Stimulated activated CD8-positive, alpha-beta memory T cell treated with anti-CD3 and anti-CD28 coated beads, Interleukin-12 subunit alpha, Interleukin-12 subunit beta, amount 100 ng/mL, for 4 hours (primary cell): Measurements from ENCODE around the gene NEK7.

Source experiments
- DNase-seq: peaks from one replicate; pipeline ENCODE4 v3.0.0-alpha.2; 2020; ENCODE audit warnings: low read depth

NEK7 gene

DNA sequence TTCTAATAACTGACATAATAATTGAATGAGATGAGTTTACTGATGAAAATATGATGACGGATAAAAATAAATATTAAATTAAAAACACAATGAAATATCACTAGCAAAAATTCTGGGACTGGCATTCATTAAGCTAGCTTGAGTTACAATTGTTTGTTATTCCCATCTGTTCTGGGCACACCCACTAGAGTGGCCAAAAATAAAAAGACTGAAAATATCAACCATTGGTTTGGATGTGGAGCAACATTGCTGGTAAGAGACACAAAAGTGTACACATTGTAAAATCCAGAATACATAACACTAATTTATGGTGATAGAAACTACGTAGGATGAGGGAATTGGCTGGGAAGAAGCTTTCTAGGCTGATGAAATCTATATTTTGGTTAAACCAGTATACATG is 9.6 kb upstream of the NEK7 start:
- DNase-seq, result no peak

DNA sequence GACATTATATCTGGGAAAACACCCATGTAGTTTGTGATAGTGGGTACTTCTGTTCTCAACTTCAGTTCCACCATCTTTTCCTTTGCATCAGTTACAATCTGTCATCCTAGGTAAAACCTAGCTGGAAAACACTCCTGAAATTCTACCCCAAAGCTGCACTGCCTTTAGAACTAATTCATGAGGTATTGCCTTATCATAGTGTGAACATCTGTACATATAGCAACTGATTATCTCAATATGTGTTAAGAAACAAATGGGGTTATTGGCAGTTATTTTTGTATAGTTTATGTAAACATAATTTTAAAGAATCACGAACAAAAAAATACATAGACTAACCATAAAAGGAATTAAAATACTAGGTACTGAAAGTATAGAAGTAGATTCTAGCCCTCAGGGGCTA is 6.4 kb upstream of the NEK7 start:
- no peak for DNase-seq

DNA sequence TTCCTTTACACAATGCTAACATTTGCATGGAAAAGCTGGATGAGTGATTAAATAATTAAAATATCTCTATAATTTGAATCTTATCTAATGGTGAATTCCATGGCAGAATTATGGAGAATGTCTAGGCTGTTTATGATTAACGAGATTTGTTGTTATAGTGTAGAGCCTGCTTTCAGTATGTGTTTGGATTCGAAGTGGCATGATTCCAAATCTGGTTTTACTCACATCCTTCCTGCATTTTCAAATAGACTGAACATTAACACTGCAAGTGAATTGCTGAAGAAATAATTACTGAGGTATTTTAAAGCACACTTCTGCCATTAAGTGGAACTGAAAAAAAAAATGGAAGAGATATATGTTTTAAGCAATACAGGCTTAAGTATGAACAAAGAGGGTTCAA is 5.1 kb upstream of the NEK7 start:
- DNase-seq, result no peak

DNA sequence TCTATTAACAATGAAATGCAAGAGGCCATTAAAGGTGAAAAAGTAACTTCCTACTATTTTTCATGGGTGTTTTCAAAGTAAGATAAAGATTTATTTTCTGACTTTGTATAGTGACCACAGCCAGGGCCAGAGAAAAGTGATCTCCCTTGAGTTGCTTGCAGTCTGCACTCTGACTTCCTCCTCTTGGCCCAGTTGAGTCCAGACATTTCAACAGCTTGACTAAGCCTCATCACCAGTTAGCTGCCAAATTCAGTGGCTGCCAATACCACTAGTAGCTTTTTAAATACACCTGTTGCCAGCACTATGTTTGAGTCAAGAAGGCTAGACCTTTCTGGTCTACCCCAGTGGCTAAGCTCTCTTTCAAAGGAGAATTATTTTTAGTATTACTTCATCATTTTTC is 3.7 kb upstream of the NEK7 start:
- DNase-seq, result no peak

GRCh38 chr1:198153804-198154203 is 3.0 kb upstream of the NEK7 start:
- no peak for DNase-seq

GRCh38 chr1:198155253-198155652 is 1.5 kb upstream of the NEK7 start:
- DNase-seq, result no peak

GRCh38 chr1:198156111-198156744 is 570 bp upstream of the NEK7 start:
- DNase-seq, result peak; percentile 52

- DNase-seq, result peak; percentile 64
These were observed 546 bp downstream of the NEK7 start for GRCh38 chr1:198157241-198157846.

GRCh38 chr1:198157847-198158725 is 1.3 kb downstream of the NEK7 start:
- DNase-seq, result no peak

GRCh38 chr1:198158735-198159589 is 2.2 kb downstream of the NEK7 start:
- peak; percentile 77 for DNase-seq

DNA sequence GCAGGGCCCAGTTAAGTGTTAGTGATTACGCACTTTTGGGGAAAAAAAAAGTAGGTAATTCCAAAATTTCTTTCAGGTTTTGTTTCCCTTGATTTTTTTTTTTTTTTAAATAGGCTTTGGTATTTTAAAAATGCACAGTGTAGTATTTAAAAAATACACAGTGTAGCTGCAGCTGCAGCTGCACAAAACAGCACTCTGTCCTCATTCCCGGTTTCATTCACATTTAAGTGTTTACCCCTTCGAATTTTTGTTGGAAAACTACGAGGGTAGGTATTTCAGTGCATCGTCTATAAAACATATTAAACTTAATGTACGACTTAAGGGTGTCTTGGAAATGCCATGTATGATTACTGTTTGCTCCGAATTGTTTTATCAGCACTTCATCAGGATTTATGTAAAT is 3.4 kb downstream of the NEK7 start:
- DNase-seq, result no peak

- no peak for DNase-seq
These were observed 4.3 kb downstream of the NEK7 start for GRCh38 chr1:198160946-198161614.

DNA sequence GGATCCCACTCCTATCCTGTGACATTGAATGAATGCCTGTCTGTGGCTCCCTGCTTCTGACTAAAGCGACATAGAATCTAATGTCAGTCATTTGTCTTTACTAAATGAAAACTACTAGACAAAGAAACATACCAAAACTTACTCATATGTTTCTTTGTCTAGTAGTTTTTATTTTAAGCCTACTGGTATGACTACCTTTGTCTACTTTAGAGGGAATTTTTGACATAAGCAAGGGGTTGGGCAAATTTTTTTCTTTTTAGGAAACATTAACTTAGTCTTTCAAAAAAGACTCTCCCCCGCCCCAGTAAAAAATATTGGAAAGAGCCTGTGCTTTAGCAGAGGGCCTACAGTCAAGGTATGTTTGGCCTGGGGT is 4.9 kb downstream of the NEK7 start:
- no peak for DNase-seq

- DNase-seq, result no peak
These were observed 5.4 kb downstream of the NEK7 start for GRCh38 chr1:198162091-198162767.

DNA sequence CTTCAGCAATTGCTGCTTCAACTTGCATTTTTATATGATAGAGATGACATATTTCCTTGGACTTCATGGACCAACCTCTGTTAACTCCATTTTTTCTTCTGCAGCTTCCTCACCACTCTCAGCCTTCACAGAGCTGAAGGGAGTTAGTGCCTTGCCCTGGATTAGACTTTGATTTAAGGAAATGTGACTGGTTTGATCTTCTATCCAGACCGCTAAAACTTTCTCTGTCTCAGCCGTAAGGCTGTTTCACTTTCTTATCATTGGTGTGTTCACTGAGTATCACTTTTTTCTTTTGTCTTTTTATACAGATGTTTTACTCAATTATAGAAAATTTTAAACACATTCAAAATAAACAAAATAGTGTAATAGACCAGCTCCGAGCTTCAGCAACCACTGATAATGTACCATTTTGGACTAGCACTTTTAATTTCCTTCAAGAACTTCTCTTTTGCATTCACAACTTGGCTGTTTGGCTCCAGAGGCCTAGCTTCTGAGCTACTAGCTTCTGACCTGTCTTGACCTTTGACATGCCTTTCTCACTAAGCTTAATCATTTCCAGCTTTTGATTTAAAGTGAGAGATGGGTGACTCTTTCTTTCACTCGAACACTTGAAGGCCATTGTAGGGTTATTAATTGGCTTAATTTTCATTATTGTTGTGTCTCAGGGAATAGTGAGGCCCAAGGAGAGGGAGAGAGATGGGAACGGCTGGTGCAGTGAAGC is 9.3 kb downstream of the NEK7 start:
- DNase-seq, result no peak

GRCh38 chr1:198166900-198167299 is 10.1 kb downstream of the NEK7 start:
- DNase-seq, result no peak

DNA sequence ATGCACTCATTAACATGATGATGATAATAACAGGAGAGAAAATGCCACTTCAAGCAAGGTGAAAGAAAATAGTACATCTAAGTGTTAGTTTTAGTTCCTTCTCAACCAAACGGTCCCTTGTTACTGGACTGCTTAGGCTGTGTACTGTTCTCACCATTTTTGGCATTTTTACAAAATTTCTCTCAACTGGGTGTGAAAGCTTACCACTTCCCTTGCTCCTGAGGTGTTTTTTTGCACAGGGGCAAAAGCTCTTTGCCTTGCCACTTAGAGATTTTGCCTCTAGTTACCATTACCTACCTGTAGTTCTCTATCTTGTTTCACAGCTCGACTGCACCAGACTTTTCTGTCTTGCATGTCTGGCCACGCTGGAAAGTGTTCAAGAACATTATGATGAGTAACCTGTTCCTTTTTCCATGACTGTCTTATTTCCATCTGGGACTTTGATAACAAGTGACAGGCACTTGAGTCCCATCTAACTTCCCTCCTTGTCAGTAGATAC is 10.7 kb downstream of the NEK7 start:
- no peak for DNase-seq

DNA sequence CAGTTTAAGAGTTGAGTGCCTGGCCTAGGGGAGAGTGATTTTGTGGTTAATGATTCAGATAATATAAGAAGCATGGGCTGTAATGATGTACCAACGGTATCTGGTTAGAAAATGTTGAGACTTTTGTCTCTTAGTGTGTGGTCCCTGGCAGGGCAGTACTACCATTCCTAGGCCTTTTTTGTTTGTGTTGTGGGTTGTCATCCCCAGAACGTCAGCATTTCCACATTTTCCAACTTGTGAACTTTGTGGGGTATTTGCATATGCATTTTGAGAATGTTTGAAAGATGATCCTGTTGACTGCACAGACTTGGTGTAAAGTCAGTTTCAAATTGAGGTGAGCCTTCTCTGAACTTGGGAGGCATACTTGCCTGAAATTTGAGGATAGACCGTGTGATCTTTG is 11.4 kb downstream of the NEK7 start:
- DNase-seq, result no peak

DNA sequence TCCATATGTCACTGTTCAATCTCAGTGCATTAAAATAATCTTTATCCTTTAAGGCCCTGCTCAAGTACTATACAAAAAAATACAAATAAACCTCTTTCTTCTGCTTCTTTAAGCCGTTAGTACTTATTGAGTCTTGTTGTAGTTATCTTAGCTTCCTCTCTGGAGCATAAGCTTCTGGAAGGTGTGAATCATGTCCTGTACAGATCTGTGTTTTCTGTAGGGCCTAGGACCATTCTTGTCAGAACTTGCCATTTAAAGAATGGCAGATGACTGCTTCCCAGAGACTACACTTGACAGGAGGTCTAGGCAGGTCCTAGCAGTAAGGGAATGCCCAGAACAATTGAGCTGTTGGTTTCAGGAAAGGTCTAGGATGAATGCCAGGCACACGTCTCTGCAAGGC is 12.9 kb downstream of the NEK7 start:
- no peak for DNase-seq
